HCT116 (cell line): Measurements from ENCODE around the gene IQGAP2. TPM values are rescaled to one million over a fixed set of nuclear protein-coding genes. Genes with fewer than 3 reads are reported as not detected.

Experiments
- ATAC-seq: fragments of 200-7000 bp; cut with Tn5 transposase; 2 replicates; pipeline ENCODE4 v1.9.1; 2020; ENCODE audit warnings: mild to moderate bottlenecking, moderate library complexity
- BruUV-seq: library from RNA; stranded (reverse); fragments of 400-500 nt; replicated peaks from 2 replicates; lab custom pipeline; 2021; lab: Mats Ljungman, UMichigan
- CTCF ChIA-PET: fragments of 300-600 bp; sonication (Branson Sonifier 250); formaldehyde crosslinking; loops from one replicate; lab custom pipeline; 2021; ENCODE audit warnings: antibody characterized with exemption; lab: Charles Lee
- POLR2A ChIA-PET: fragments of 300-600, 350-600 bp; sonication (Branson Sonifier 250); formaldehyde crosslinking; loops from one replicate; lab custom pipeline; 2021; ENCODE audit warnings: antibody characterized with exemption; lab: Charles Lee
- RAD21 ChIA-PET, 2 experiments: fragments of 300-600 bp; sonication (Branson Sonifier 250); formaldehyde crosslinking; loops; one replicate each; lab custom pipeline; 2023; ENCODE audit warnings: low total read pairs in 2 of 2; ENCODE audit not compliant: uncharacterized antibody in 2 of 2, unreplicated experiment in 2 of 2, low non-redundant PET in 1 of 2; lab: Charles Lee
- DNase-seq: peaks from one replicate; pipeline ENCODE4 v3.0.0-alpha.2; 2010; ENCODE audit warnings: low read depth, low spot score
- H2AFZ ChIP-seq: fragments of 200-600 bp; shearing (Covaris generic), sonication (generic); 2 replicates; pipeline ENCODE4 v1.6.1; 2017; ENCODE audit warnings: low read depth, mixed run types, mixed read lengths, antibody characterized with exemption, low read length; ENCODE audit not compliant: poor library complexity, severe bottlenecking
- H3K27ac ChIP-seq: 2 replicates; pipeline ENCODE4 v1.5.1; 2012; ENCODE audit warnings: low read depth, low read length
- H3K27me3 ChIP-seq: fragments of 200-600 bp; sonication (generic); 2 replicates; pipeline ENCODE4 v1.6.1; 2016; ENCODE audit warnings: mixed run types, low read length, mixed read lengths; ENCODE audit not compliant: insufficient read depth
- H3K36me3 ChIP-seq, 2 experiments: fragments of 200-500 bp in 1 of 2; fragments of 200-600 bp in 1 of 2; sonication (Bioruptor generic) in 1 of 2; sonication (generic) in 1 of 2; 2 replicates each; pipeline versions ENCODE4 v1.5.1 to v1.6.1; 2014 to 2016; ENCODE audit warnings: low read length in 2 of 2, inconsistent platforms in 1 of 2, mixed read lengths in 1 of 2, mixed run types in 1 of 2; ENCODE audit not compliant: insufficient read depth in 2 of 2, control insufficient read depth in 1 of 2
- H3K4me1 ChIP-seq, 2 experiments: fragments of 200-600 bp in 1 of 2; sonication (generic) in 1 of 2; 2 replicates each; pipeline versions ENCODE4 v1.5.1 to v1.6.1; 2012 to 2017; ENCODE audit warnings: low read length in 2 of 2, inconsistent platforms in 1 of 2, mild to moderate bottlenecking in 1 of 2, mixed read lengths in 1 of 2, mixed run types in 1 of 2, moderate library complexity in 1 of 2; ENCODE audit not compliant: insufficient read depth in 2 of 2, control insufficient read depth in 1 of 2
- H3K4me2 ChIP-seq: fragments of 200-600 bp; sonication (generic); 2 replicates; pipeline ENCODE4 v1.6.1; 2017; ENCODE audit warnings: mixed run types, low read length, mixed read lengths
- H3K4me3 ChIP-seq, 2 experiments: fragments of 200-600 bp in 1 of 2; sonication (generic) in 1 of 2; replicated peaks in 1 of 2; 2 replicates each; pipeline ENCODE4 v1.5.1; 2011 to 2016; ENCODE audit warnings: low read length in 2 of 2, control low read depth in 1 of 2, low read depth in 1 of 2, mild to moderate bottlenecking in 1 of 2, mixed read lengths in 1 of 2, mixed run types in 1 of 2
- H3K79me2 ChIP-seq: fragments of 200-600 bp; sonication (generic); 2 replicates; pipeline ENCODE4 v1.6.1; 2017; ENCODE audit warnings: mild to moderate bottlenecking, mixed run types, low read length, moderate library complexity, mixed read lengths; ENCODE audit not compliant: insufficient read depth
- H3K9ac ChIP-seq: fragments of 200-600 bp; sonication (generic); 2 replicates; pipeline ENCODE4 v1.6.1; 2016; ENCODE audit warnings: low read length, mixed read lengths
- H3K9me2 ChIP-seq: fragments of 200-600 bp; sonication (generic), shearing (Covaris generic); 2 replicates; pipeline ENCODE4 v1.6.1; 2017; ENCODE audit warnings: mixed run types, mild to moderate bottlenecking, moderate library complexity; ENCODE audit not compliant: insufficient read depth
- H3K9me3 ChIP-seq, 2 experiments: fragments of 200-500 bp in 1 of 2; fragments of 200-600 bp in 1 of 2; sonication (Bioruptor generic) in 1 of 2; sonication (generic) in 1 of 2; 2 replicates each; pipeline ENCODE4 v1.6.1; 2014 to 2017; ENCODE audit warnings: low read length in 2 of 2, mixed read lengths in 2 of 2, inconsistent platforms in 1 of 2, low read depth in 1 of 2, mild to moderate bottlenecking in 1 of 2, mixed run types in 1 of 2, moderate library complexity in 1 of 2; ENCODE audit not compliant: control insufficient read depth in 1 of 2, insufficient read depth in 1 of 2
- H4K20me1 ChIP-seq: fragments of 200-600 bp; sonication (generic), shearing (Covaris generic); 2 replicates; pipeline ENCODE4 v1.6.1; 2017; ENCODE audit warnings: mixed run types, mild to moderate bottlenecking, moderate library complexity; ENCODE audit not compliant: insufficient read depth
- POLR2AphosphoS5 ChIP-seq: IDR thresholded peaks from 2 replicates; pipeline ENCODE4 v1.6.1; 2011; ENCODE audit warnings: mild to moderate bottlenecking, low read depth, low read length, moderate library complexity
- ZFX ChIP-seq: fragments of 450-650 bp; IDR thresholded peaks from 2 replicates; pipeline ENCODE4 v1.6.1; 2017
- ZNF274 ChIP-seq: fragments of 200-500 bp; sonication (Bioruptor generic); IDR thresholded peaks from 2 replicates; pipeline ENCODE4 v1.6.1; 2014; ENCODE audit warnings: mild to moderate bottlenecking, low read depth, low read length, inconsistent platforms
- intact Hi-C: fragments of 100-400 bp; cut with micrococcal nuclease; formaldehyde crosslinking; loops from 2 replicates; pipeline ENCODE4 v1.10.0; 2022
- total RNA-seq: library from RNA; stranded (reverse); gene quantifications from one replicate; pipeline ENCODE4 v1.2.1, GENCODE V29; 2021; ENCODE audit not compliant: unreplicated experiment

Gene IQGAP2
- total RNA-seq, 1 experiment from 2014 or later, result 2.0 TPM

- TF ChIP-seq ZFX, result no peak
Measured at GRCh38 chr5:76657091-76657490, 254.0 kb downstream of the IQGAP2 start (continued).

- intact Hi-C loops, result no loop called here
- no peak for ATAC-seq
- DNase-seq, result no peak
- ChIA-PET POLR2A (interaction anchor here (1.7 kb wide), 1 partner anchor 10 kb away, joined by 4 read pairs; no protein-coding TSS in a partner anchor), RAD21 (no interaction called here), CTCF (interaction anchor here (0.9 kb wide), 1 partner anchor 117 kb away, joined by 4 read pairs; no protein-coding TSS in a partner anchor)
- no peaks in the 10 kb centered on the region for H3K4me1 ChIP-seq
- H3K36me3 ChIP-seq, result no peaks in the 10 kb centered on the region
- no peaks in the 10 kb centered on the region for H3K9me3 ChIP-seq
- no peak for TF ChIP-seq POLR2AphosphoS5
- H3K9ac ChIP-seq, result no peak overlapping the region
- H3K4me3 ChIP-seq, result no peak overlapping the region
- no peaks in the 10 kb centered on the region for H3K9me2 ChIP-seq
- H3K4me2 ChIP-seq, result no peak overlapping the region
- H4K20me1 ChIP-seq, result no peaks in the 10 kb centered on the region
- H2AFZ ChIP-seq, result no peak overlapping the region
- no TSS peak for BruUV-seq
- no peaks in the 10 kb centered on the region for H3K79me2 ChIP-seq
- H3K27ac ChIP-seq, result no peak overlapping the region
- no peaks in the 10 kb centered on the region for H3K27me3 ChIP-seq
Measured at GRCh38 chr5:76657683-76658311, 254.7 kb downstream of the IQGAP2 start.

GRCh38 chr5:76660360-76660759 lies 257.3 kb downstream of the IQGAP2 start:
- ChIA-PET RAD21 (no interaction called here), CTCF (no interaction called here), POLR2A (no interaction called here)
- no peak for DNase-seq
- Histone ChIP-seq H3K36me3 (no peaks in the 10 kb centered on the region), H3K79me2 (no peaks in the 10 kb centered on the region), H4K20me1 (no peaks in the 10 kb centered on the region), H3K27ac (no peak overlapping the region), H3K9me2 (no peaks in the 10 kb centered on the region), H3K27me3 (no peaks in the 10 kb centered on the region), H2AFZ (no peak overlapping the region), H3K4me1 (no peaks in the 10 kb centered on the region), H3K9ac (no peak overlapping the region), H3K4me3 (no peak overlapping the region), H3K9me3 (no peaks in the 10 kb centered on the region), H3K4me2 (no peak overlapping the region)
- ATAC-seq, result no peak
- no TSS peak for BruUV-seq
- TF ChIP-seq ZNF274, result no peak
- intact Hi-C loops, result no loop called here
